H1 (cell line): Measurements from ENCODE around the gene ALKBH7. TPM values are rescaled to one million over a fixed set of nuclear protein-coding genes. Genes with fewer than 3 reads are reported as not detected.
"Not testable (repeated sequence)": the region's sequence is repeated elsewhere in the genome, so short reads cannot be mapped to it uniquely, and the experiment has no call there.

Experiments
- CTCF ChIA-PET: fragments of 300-600 bp; sonication (Branson Sonifier 250); formaldehyde crosslinking; loops from one replicate; lab custom pipeline; 2021; ENCODE audit not compliant: partially characterized antibody; lab: Charles Lee
- POLR2A ChIA-PET: fragments of 300-600 bp; sonication (Branson Sonifier 250); formaldehyde crosslinking; loops from one replicate; lab custom pipeline; 2021; ENCODE audit warnings: inconsistent platforms; ENCODE audit not compliant: partially characterized antibody; lab: Charles Lee
- DNase-seq, 2 experiments: peaks; one replicate each; pipeline versions ENCODE4 v3.0.0 to v3.0.0-alpha.2; 2010 to 2022; ENCODE audit warnings: low spot score in 2 of 2, low read depth in 1 of 2, mixed read lengths in 1 of 2
- FAIRE-seq: peaks from 2 replicates; lab custom pipeline; 2011; peaks lifted over from hg19 to GRCh38; lab: Jason Lieb, UNC
- H2AFZ ChIP-seq: 2 replicates; pipeline ENCODE4 v1.8.1; 2012; ENCODE audit warnings: low read length, inconsistent platforms
- H2AK5ac ChIP-seq: 2 replicates; pipeline ENCODE4 v1.6.1; 2013; ENCODE audit warnings: low read depth, low read length
- H2BK120ac ChIP-seq: replicated peaks from 2 replicates; pipeline ENCODE3; 2013; ENCODE audit warnings: low read depth, low read length, inconsistent platforms
- H2BK12ac ChIP-seq: 2 replicates; pipeline ENCODE4 v1.6.1; 2013; ENCODE audit warnings: low read depth, low read length
- H2BK15ac ChIP-seq: 2 replicates; pipeline ENCODE4 v1.6.1; 2013; ENCODE audit warnings: low read length
- H2BK20ac ChIP-seq: 2 replicates; pipeline ENCODE4 v1.6.1; 2013; ENCODE audit warnings: low read length
- H2BK5ac ChIP-seq: 2 replicates; pipeline ENCODE4 v1.6.1; 2013; ENCODE audit warnings: low read depth, low read length
- H3K14ac ChIP-seq: 2 replicates; pipeline ENCODE4 v1.6.1; 2013; ENCODE audit warnings: inconsistent platforms; ENCODE audit not compliant: insufficient read length
- H3K18ac ChIP-seq: 2 replicates; pipeline ENCODE4 v1.6.1; 2013; ENCODE audit warnings: low read length; ENCODE audit errors: extremely low read depth
- H3K23ac ChIP-seq: 2 replicates; pipeline ENCODE4 v1.6.1; 2013; ENCODE audit warnings: inconsistent platforms; ENCODE audit not compliant: insufficient read length
- H3K23me2 ChIP-seq: 2 replicates; pipeline ENCODE4 v1.6.1; 2013; ENCODE audit warnings: low read depth, low read length
- H3K27ac ChIP-seq: 2 replicates; pipeline ENCODE4 v1.6.1; 2011; ENCODE audit warnings: low read depth, low read length, inconsistent platforms
- H3K27me3 ChIP-seq, 4 experiments: replicated peaks in 1 of 4; 1 replicate in 1 of 4; 2 replicates in 3 of 4; pipeline versions ENCODE4 v1.6.1 to v1.8.1; 2011 to 2013; ENCODE audit warnings: low read length in 3 of 4, mild to moderate bottlenecking in 3 of 4, inconsistent platforms in 2 of 4, mixed read lengths in 2 of 4, moderate library complexity in 1 of 4; ENCODE audit not compliant: control insufficient read depth in 3 of 4, insufficient read depth in 3 of 4; ENCODE audit errors: extremely low read depth in 1 of 4
- H3K36me3 ChIP-seq, 4 experiments: 2 replicates each; pipeline versions ENCODE4 v1.6.1 to v1.8.1; 2011 to 2013; ENCODE audit warnings: mild to moderate bottlenecking in 4 of 4, low read length in 3 of 4, moderate library complexity in 2 of 4, control low read depth in 1 of 4, inconsistent platforms in 1 of 4; ENCODE audit not compliant: insufficient read depth in 4 of 4, control insufficient read depth in 2 of 4
- H3K4ac ChIP-seq: replicated peaks from 2 replicates; pipeline ENCODE3; 2013; ENCODE audit warnings: low read length, low read depth, mixed read lengths, inconsistent platforms; ENCODE audit not compliant: insufficient read length
- H3K4me1 ChIP-seq, 4 experiments: replicated peaks in 1 of 4; 1 replicate in 1 of 4; 2 replicates in 3 of 4; pipeline versions ENCODE4 v1.6.1 to v1.8.1; 2011 to 2013; ENCODE audit warnings: low read length in 3 of 4, inconsistent platforms in 2 of 4, mixed read lengths in 1 of 4; ENCODE audit not compliant: insufficient read depth in 4 of 4, control insufficient read depth in 3 of 4
- H3K4me2 ChIP-seq, 2 experiments: 2 replicates each; pipeline versions ENCODE4 v1.6.1 to v1.8.1; 2011 to 2013; ENCODE audit warnings: low read depth in 2 of 2, low read length in 2 of 2, control low read depth in 1 of 2, inconsistent platforms in 1 of 2, mild to moderate bottlenecking in 1 of 2; ENCODE audit not compliant: insufficient read depth in 1 of 2
- H3K4me3 ChIP-seq, 4 experiments: fragments of 200-600, 300-600 bp in 1 of 4; sonication (generic), shearing (Covaris generic), sonication (Bioruptor Twin) in 1 of 4; 2 replicates each; pipeline versions ENCODE4 v1.5.1 to v1.8.1; 2011 to 2016; ENCODE audit warnings: low read length in 4 of 4, low read depth in 3 of 4, control low read depth in 2 of 4, inconsistent platforms in 2 of 4, mild to moderate bottlenecking in 2 of 4, mixed read lengths in 1 of 4, moderate library complexity in 1 of 4; ENCODE audit not compliant: insufficient read depth in 2 of 4; ENCODE audit errors: extremely low read depth in 1 of 4
- H3K56ac ChIP-seq: replicated peaks from 2 replicates; pipeline ENCODE3; 2013; ENCODE audit warnings: low read depth, mild to moderate bottlenecking, mixed read lengths, low read length, inconsistent platforms; ENCODE audit not compliant: insufficient read length
- H3K79me1 ChIP-seq: 2 replicates; pipeline ENCODE4 v1.6.1; 2013; ENCODE audit warnings: low read depth, low read length, control low read depth
- H3K79me2 ChIP-seq, 2 experiments: 2 replicates each; pipeline versions ENCODE4 v1.6.1 to v1.8.1; 2012 to 2013; ENCODE audit warnings: low read length in 2 of 2, mild to moderate bottlenecking in 2 of 2, inconsistent platforms in 1 of 2; ENCODE audit not compliant: insufficient read depth in 2 of 2, control insufficient read depth in 1 of 2
- H3K9ac ChIP-seq, 4 experiments: replicated peaks in 1 of 4; 1 replicate in 1 of 4; 2 replicates in 3 of 4; pipeline versions ENCODE4 v1.6.1 to v1.8.1; 2011 to 2013; ENCODE audit warnings: low read depth in 3 of 4, low read length in 3 of 4, control low read depth in 2 of 4, mild to moderate bottlenecking in 2 of 4, moderate library complexity in 2 of 4, inconsistent platforms in 1 of 4; ENCODE audit errors: extremely low read depth in 1 of 4
- H3K9me3 ChIP-seq, 2 experiments: 2 replicates each; pipeline versions ENCODE4 v1.6.1 to v1.8.1; 2012 to 2013; ENCODE audit warnings: mild to moderate bottlenecking in 2 of 2, moderate library complexity in 2 of 2, control low read depth in 1 of 2, inconsistent platforms in 1 of 2, low read depth in 1 of 2, low read length in 1 of 2, mixed read lengths in 1 of 2; ENCODE audit not compliant: insufficient read depth in 2 of 2
- H4K20me1 ChIP-seq, 2 experiments: replicated peaks in 1 of 2; 2 replicates each; pipeline versions ENCODE3 to v1.8.1; 2011 to 2013; ENCODE audit warnings: inconsistent platforms in 2 of 2, low read length in 2 of 2, mild to moderate bottlenecking in 1 of 2; ENCODE audit not compliant: insufficient read depth in 2 of 2, control insufficient read depth in 1 of 2
- H4K5ac ChIP-seq: 2 replicates; pipeline ENCODE4 v1.6.1; 2013; ENCODE audit warnings: low read length, low read depth, mixed read lengths, inconsistent platforms; ENCODE audit not compliant: insufficient read length
- H4K8ac ChIP-seq: 2 replicates; pipeline ENCODE4 v1.8.0; 2013; ENCODE audit warnings: mild to moderate bottlenecking, moderate library complexity, low read length, inconsistent platforms; ENCODE audit not compliant: insufficient read depth; ENCODE audit errors: extremely low read depth
- H4K91ac ChIP-seq: replicated peaks from 2 replicates; pipeline ENCODE3; 2013; ENCODE audit warnings: low read length, mixed read lengths, inconsistent platforms; ENCODE audit not compliant: insufficient read length
- WGBS, 2 experiments: shearing (Covaris generic) in 1 of 2; methylation state at CpG; one replicate each; pipeline versions ENCODE4 v1.1.6 to v1.1.7; 2013 to 2015; ENCODE audit warnings: low lambda C conversion rate in 2 of 2, mixed read lengths in 2 of 2, inconsistent platforms in 1 of 2, low coverage in 1 of 2, missing lambda C conversion rate in 1 of 2; ENCODE audit not compliant: insufficient replicate concordance in 2 of 2, insufficient coverage in 1 of 2, insufficient read length in 1 of 2; ENCODE audit errors: extremely low coverage in 1 of 2, missing lambda C conversion rate in 1 of 2; 5-methylcytosine and 5-hydroxymethylcytosine counted together
- polyA plus RNA-seq, 7 experiments: library from polyadenylated mRNA; depleted of rRNA in 3 of 7; stranded (reverse) in 5 of 7; unstranded in 2 of 7; fragments of >200 nt in 5 of 7; fragments of 200-250 nt in 2 of 7; gene quantifications; 1 replicate in 5 of 7; 2 replicates in 1 of 7; 4 replicates in 1 of 7; pipeline versions ENCODE4 v1.2.1 to v1.2.3, GENCODE V29; 2011 to 2013; ENCODE audit warnings: missing spikeins in 2 of 7, mixed read lengths in 2 of 7
- total RNA-seq: library from RNA; stranded (reverse); fragmentation: NEBNext Ultra II Directional; extraction: Animal tissue kit (Norgen Biotek cat#: 25700); gene quantifications from 2 replicates; pipeline ENCODE4 v1.2.1, GENCODE V29; 2021

ALKBH7 gene
- total and polyA plus RNA-seq, 2 of the 8 experiments (the other 6 are each of a cell fraction or from before 2014, with no cell fraction given): 66.3 to 100 TPM

DNA sequence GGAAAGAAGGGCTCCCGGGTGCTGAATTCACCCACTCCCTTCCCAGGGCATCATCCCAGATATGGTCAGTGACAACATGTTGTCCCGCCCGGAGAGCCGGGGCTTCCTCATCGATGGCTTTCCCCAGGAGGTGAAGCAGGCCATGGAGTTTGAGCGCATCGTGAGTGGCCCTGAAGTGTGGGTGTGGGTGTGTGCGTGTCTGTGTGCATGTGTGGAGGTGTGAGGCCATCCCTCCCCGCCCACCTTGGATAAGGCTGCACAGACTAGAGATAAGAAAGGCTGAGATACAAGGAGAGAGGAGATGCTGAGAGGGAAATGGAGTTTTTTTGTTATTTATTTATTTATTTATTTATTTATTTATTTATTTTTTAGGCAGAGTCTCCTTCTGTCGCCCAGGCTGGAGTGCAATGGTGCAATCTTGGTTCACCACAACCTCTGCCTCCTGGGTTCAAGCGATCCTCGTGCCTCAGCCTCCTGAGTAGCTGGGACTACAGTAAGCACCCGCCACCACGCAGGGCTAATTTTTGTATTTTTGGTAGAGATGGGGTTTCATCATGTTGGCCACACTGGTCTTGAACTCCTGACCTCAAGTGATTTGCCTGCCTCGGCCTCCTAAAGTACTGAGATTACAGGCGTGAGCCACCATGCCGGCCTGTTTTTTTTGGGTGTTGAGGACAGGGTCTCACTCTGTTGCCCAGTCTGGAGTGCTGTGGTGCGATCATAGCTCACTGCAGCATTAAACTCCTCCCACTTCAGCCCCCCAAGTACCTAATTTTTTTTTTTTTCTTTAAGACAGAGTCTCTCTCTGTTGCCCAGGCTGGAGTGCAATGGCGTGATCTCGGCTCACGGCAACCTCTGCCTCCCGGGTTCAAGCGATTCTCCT lies 27.7 kb downstream of the ALKBH7 start:
- H3K79me2 ChIP-seq, H2BK20ac ChIP-seq, H2BK120ac ChIP-seq, H2AFZ ChIP-seq, H3K27me3 ChIP-seq, H4K8ac ChIP-seq, H3K14ac ChIP-seq, H3K4me3 ChIP-seq, H3K9me3 ChIP-seq, H3K27ac ChIP-seq, H2AK5ac ChIP-seq, H3K4ac ChIP-seq, H4K91ac ChIP-seq, H3K18ac ChIP-seq, H2BK5ac ChIP-seq, H3K23me2 ChIP-seq, H3K23ac ChIP-seq, H3K9ac ChIP-seq, H4K20me1 ChIP-seq, DNase-seq, H4K5ac ChIP-seq, H3K79me1 ChIP-seq, H2BK15ac ChIP-seq, FAIRE-seq, H2BK12ac ChIP-seq, H3K4me1 ChIP-seq, H3K4me2 ChIP-seq, H3K56ac ChIP-seq, H3K36me3 ChIP-seq: not testable (repeated sequence)
- CTCF ChIA-PET: interaction anchor here (2.7 kb wide), 1 partner anchor 11 kb away, joined by 11 read pairs; no protein-coding TSS in a partner anchor
- WGBS, 2 experiments: 87% methylated on average over 21 of the region's 23 CpGs; no CpG with 5 or more reads in 1 of the 2 experiments
- POLR2A ChIA-PET: interaction anchor here (2.0 to 4.7 kb wide), 2 partner anchors 11 to 20 kb away, joined by 4 to 20 read pairs; no protein-coding TSS in a partner anchor
